ENCODE data around the gene LDHB. TPM values are rescaled to one million over a fixed set of nuclear protein-coding genes. Genes with fewer than 3 reads are reported as not detected.

Gene LDHB
- total and polyA plus RNA-seq, 10 donors = 166 to 346 (median 263) TPM

DNA sequence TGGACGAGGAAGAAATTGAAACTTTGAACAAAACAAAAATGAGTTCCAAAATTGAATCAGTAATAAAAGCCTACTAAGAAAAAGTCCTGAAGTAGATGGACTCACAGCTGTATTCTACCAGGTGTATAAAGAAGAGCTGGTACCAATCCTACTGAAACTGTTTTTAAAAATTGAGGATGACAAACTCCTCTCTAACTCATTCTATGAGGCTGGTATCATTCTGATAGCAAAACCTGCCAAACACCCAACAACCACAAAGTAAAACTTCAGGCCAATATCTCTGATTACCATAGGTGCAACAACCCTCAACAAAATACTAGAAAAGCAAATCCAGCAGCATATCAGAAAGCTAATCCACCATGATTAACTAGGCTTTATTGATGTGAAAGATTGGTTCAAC is 33.9 kb upstream of the LDHB start:
- intact Hi-C loops (cut with DNase I; ENCODE audit: low total_unique reads) = no loop called here

DNA sequence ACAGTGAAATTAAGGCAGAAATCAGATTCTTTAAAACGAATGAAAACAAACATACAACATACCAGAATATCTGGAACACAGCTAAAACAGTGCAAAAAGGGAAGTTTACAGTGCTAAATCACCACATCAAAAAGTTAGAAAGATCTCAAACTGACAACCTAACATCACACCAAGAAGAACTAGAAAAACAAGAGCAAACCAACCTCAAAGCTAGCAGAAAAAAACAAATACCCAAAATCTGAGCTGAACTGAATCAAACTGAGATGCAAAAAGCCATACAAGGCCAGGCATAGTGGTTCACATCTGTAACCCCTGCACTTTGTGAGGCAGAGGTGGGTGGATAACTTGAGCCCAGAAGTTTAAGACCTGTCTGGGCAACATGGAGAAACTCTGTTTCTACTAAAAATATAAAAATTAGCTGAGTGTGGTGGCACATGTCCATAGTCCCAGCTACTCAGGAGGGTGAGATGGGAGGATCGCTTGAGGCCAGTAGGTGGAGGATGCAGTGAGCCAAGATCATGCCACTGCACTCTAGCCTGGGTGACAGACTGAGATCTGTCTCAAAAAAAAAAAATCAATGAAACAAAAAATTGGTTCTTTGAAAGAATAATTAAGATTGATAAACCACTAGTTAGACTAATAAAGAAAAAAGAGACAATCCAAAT is 33.2 kb upstream of the LDHB start:
- WGBS, 5 donors = 61 to 76% (median 71%) methylated on average over 2 of the region's 2 CpGs
- Histone ChIP-seq H3K4me1 (no peaks in the 10 kb centered on the region), H3K27me3 (replicated peaks in 1 of 7) (no peaks in the 10 kb centered on the region), H3K27ac (peak overlapping the region in 1 of 8 donors; percentile 18), H3K4me3 (no peak overlapping the region), H3K9me3 (peaks cover 0 to 23% (median 19%) of the 10 kb centered on the region in 8 donors), H3K36me3 (no peaks in the 10 kb centered on the region)
- intact Hi-C loops (cut with DNase I; ENCODE audit: low total_unique reads) = no loop called here
- TF ChIP-seq POLR2AphosphoS5 (IDR thresholded peaks at IDR 0.05) (no peak), POLR2A (IDR thresholded peaks at IDR 0.05) (no peak)
- TF ChIP-seq, protein P1, sequence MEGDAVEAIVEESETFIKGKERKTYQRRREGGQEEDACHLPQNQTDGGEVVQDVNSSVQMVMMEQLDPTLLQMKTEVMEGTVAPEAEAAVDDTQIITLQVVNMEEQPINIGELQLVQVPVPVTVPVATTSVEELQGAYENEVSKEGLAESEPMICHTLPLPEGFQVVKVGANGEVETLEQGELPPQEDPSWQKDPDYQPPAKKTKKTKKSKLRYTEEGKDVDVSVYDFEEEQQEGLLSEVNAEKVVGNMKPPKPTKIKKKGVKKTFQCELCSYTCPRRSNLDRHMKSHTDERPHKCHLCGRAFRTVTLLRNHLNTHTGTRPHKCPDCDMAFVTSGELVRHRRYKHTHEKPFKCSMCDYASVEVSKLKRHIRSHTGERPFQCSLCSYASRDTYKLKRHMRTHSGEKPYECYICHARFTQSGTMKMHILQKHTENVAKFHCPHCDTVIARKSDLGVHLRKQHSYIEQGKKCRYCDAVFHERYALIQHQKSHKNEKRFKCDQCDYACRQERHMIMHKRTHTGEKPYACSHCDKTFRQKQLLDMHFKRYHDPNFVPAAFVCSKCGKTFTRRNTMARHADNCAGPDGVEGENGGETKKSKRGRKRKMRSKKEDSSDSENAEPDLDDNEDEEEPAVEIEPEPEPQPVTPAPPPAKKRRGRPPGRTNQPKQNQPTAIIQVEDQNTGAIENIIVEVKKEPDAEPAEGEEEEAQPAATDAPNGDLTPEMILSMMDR (IDR thresholded peaks at IDR 0.05 in 8 of 11, conservative IDR thresholded peaks at IDR 0.05 in 3 of 11) = no peak
- DNase-seq = no peak

More for the DNA sequence above, 33.9 kb upstream of the LDHB start:
- H3K36me3 ChIP-seq = no peaks in the 10 kb centered on the region
- no peaks in the 10 kb centered on the region for H3K4me1 ChIP-seq
- H3K27ac ChIP-seq = peak overlapping the region in 1 of 8 donors; percentile 18
- WGBS, 5 donors = 54 to 93% (median 78%) methylated on average over 1 of the region's 1 CpG
- peaks cover 0 to 23% (median 19%) of the 10 kb centered on the region in 8 donors for H3K9me3 ChIP-seq
- DNase-seq = no peak
- no peak overlapping the region for H3K4me3 ChIP-seq
- TF ChIP-seq, protein P1 (IDR thresholded peaks at IDR 0.05 in 8 of 11, conservative IDR thresholded peaks at IDR 0.05 in 3 of 11) = no peak
- TF ChIP-seq POLR2A (IDR thresholded peaks at IDR 0.05) (no peak), POLR2AphosphoS5 (IDR thresholded peaks at IDR 0.05) (no peak)
- no peaks in the 10 kb centered on the region for H3K27me3 ChIP-seq (replicated peaks in 1 of 7)

DNA sequence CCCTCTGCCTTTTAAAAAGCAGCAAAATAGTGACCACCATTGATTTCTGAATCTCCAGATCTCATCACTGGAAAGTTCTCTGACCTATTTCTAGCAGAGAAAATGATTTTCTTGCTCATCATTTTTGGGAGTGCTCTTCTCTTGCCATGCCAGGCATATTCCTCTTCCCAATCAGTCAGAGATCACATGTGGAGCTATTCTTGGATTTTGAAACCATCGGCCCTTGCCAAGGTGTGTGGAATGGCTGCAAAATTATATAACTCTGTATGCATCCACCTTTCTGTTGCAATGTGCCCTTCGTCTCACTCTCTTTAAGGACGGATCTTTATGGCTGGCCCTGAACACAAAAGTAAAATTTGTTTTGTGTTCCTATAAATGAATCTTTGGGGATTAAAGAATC is 25.5 kb upstream of the LDHB start:
- DNase-seq = no peak
- H3K27me3 ChIP-seq (replicated peaks in 1 of 7) = peaks cover 0 to 8% (median 0%) of the 10 kb centered on the region in 7 donors
- H3K4me1 ChIP-seq = peaks cover 0 to 9% (median 0%) of the 10 kb centered on the region in 6 donors
- no peak overlapping the region for H3K27ac ChIP-seq
- TF ChIP-seq POLR2AphosphoS5 (IDR thresholded peaks at IDR 0.05) = no peak
- no peak for TF ChIP-seq POLR2A (IDR thresholded peaks at IDR 0.05)
- TF ChIP-seq, protein P1 (IDR thresholded peaks at IDR 0.05 in 8 of 11, conservative IDR thresholded peaks at IDR 0.05 in 3 of 11) = no peak
- no peaks in the 10 kb centered on the region for H3K36me3 ChIP-seq
- intact Hi-C loops (cut with DNase I; ENCODE audit: low total_unique reads) = loop anchor here (5.0 kb wide), 1 partner anchor 76 kb away; no protein-coding TSS in a partner anchor
- 78 to 96% (median 90%) methylated on average over 3 of the region's 3 CpGs for WGBS, 5 donors
- H3K4me3 ChIP-seq = no peak overlapping the region
- H3K9me3 ChIP-seq = peaks cover 0 to 3% (median under 1%) of the 10 kb centered on the region in 8 donors

DNA sequence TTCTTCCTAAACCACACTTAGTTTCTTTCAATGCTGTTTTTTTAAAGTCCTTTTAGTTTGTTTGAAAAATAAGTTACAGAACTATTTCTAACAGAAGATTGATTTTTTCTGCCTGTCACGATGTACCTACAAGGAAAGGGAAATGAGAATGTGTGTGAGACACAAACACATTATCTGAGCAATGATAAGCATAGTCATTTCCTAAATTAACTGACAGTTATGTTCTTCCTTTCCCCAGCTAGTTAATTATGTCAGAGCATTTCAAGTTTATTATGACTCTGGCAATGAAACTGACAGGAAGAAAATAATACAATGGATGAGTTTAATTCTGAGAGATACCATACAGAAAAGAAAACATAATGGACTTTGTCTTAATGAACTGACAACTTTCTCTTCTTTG is 21.3 kb upstream of the LDHB start:
- WGBS, 5 donors = 4 to 22% (median 9%) methylated on average over 1 of the region's 1 CpG
- Histone ChIP-seq H3K4me1 (peaks cover 0 to 9% (median 0%) of the 10 kb centered on the region in 6 donors), H3K27me3 (replicated peaks in 1 of 7) (peaks cover 0 to 14% (median 0%) of the 10 kb centered on the region in 7 donors), H3K4me3 (no peak overlapping the region), H3K27ac (no peak overlapping the region), H3K36me3 (no peaks in the 10 kb centered on the region), H3K9me3 (no peaks in the 10 kb centered on the region)
- intact Hi-C loops (cut with DNase I; ENCODE audit: low total_unique reads) = no loop called here
- no peak for DNase-seq
- TF ChIP-seq POLR2A (IDR thresholded peaks at IDR 0.05) = no peak
- TF ChIP-seq, protein P1 (IDR thresholded peaks at IDR 0.05 in 8 of 11, conservative IDR thresholded peaks at IDR 0.05 in 3 of 11) = no peak
- no peak for TF ChIP-seq POLR2AphosphoS5 (IDR thresholded peaks at IDR 0.05)
